Dendritic cell treated with granulocyte-macrophage colony-stimulating factor and Interleukin-4, amounts not matched to agents 40 ng/mL and 50 ng/mL, for 4 days (primary cell): ENCODE data around the gene MTURN.

ENCODE experiments used
- H3K27ac Mint-ChIP-seq: one replicate; pipeline ENCODE4 v1.8.0; 2022; ENCODE audit warnings: mild to moderate bottlenecking, mixed read lengths
- H3K27me3 Mint-ChIP-seq: one replicate; pipeline ENCODE4 v1.8.0; 2022; ENCODE audit warnings: mild to moderate bottlenecking, mixed read lengths
- H3K36me3 Mint-ChIP-seq: one replicate; pipeline ENCODE4 v1.8.0; 2022; ENCODE audit warnings: low read depth, mixed read lengths
- H3K4me1 Mint-ChIP-seq: one replicate; pipeline ENCODE4 v1.8.0; 2022; ENCODE audit warnings: low read depth, mixed read lengths
- H3K4me3 Mint-ChIP-seq: one replicate; pipeline ENCODE4 v1.8.0; 2022; ENCODE audit warnings: mild to moderate bottlenecking, moderate library complexity, mixed read lengths
- H3K9me3 Mint-ChIP-seq: one replicate; pipeline ENCODE4 v1.8.0; 2022; ENCODE audit warnings: mixed read lengths
- intact Hi-C: fragments of 100-400 bp; cut with micrococcal nuclease; formaldehyde crosslinking; loops from one replicate; pipeline ENCODE4 v1.15.0; 2022

Gene MTURN

DNA sequence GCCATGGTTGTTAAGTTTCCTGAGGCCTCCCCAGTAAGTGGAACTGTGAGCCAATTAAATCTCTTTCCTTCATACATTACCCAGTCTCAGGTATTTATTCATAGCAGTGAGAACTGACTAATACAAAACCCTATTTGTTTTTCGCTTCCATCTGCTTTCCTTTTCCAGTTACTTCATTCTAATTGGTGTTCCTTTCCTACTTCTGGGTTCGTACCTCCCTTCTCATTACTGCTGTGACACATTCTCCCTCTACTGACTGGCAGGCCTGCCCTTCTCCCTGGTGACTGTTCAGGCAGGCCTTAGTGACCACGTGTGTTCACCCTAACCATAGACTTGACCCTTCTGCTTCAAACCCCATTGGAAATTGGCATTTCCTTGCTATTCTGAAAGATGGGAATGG lies 37.7 kb downstream of the MTURN start:
- Mint-ChIP-seq H3K27ac (no peak overlapping the region), H3K4me3 (no peak overlapping the region), H3K36me3 (no peaks in the 10 kb centered on the region), H3K9me3 (no peaks in the 10 kb centered on the region), H3K4me1 (peaks cover 85% of the 10 kb centered on the region), H3K27me3 (peaks cover 3% of the 10 kb centered on the region)
- intact Hi-C loops, result no loop called here

DNA sequence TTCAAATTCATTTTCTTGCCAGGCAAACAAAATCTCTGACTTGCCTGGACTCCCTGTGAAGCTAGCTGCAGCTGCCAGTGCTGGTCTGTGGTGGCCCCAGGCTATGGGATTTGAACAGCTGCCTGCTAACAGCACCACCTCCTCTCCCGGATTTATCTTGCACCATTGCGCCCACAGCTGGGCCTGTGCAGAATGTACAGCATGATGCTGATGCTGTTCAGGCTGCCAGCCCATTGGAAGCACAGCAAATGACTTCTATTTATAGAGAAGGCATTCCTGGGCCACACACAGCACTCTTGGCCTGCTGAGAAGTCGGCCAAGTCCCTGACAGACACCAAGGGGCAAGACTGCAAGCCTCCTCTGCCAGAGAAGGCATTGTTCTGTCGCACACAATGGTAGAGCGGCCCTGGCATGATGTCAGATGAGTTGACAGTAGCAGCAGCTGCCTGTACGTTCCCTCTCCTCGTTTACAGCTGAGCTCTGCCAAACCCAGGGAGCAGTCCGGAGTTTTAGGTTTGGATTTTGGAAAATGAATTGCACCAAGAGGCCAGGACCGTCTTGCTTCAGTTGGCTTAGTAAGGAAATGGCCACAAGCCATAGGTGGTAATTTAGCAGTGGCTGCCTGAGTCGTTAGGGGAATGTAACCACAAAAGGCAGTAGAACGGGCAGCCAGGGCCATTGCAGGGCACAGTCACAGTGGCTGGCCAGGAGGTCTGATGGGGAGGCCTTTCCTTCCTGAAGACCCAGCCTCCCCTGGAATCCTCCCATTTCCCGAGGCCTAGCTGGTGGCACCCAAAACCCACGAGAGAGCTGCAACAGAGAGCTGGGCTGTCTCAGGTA lies 38.5 kb downstream of the MTURN start:
- H3K36me3 Mint-ChIP-seq, result no peaks in the 10 kb centered on the region
- peaks cover 84% of the 10 kb centered on the region for H3K4me1 Mint-ChIP-seq
- no peak overlapping the region for H3K27ac Mint-ChIP-seq
- intact Hi-C loops, result no loop called here
- no peak overlapping the region for H3K4me3 Mint-ChIP-seq
- H3K9me3 Mint-ChIP-seq, result no peaks in the 10 kb centered on the region
- no peaks in the 10 kb centered on the region for H3K27me3 Mint-ChIP-seq

DNA sequence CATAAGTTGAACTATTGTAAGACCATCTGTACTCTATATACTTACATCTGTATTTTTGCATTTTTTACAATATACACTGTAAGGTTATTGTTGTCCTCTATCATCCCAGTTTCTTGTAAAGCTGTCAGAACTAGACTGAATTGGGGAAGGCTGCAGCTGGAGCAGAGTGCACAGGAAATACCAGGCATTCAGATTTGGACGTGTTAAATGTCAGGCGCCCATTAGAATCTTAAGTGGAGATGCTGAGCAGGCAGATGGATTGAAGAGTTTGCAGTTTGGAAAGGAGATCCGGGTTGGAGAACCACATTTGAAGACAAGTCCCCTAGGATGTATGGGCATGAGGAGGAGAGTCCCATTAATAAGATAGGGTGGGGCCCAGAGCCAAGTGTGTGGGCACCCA lies 40.4 kb downstream of the MTURN start:
- peak overlapping the region; percentile 79 for H3K27ac Mint-ChIP-seq
- no peaks in the 10 kb centered on the region for H3K9me3 Mint-ChIP-seq
- H3K36me3 Mint-ChIP-seq, result no peaks in the 10 kb centered on the region
- intact Hi-C loops, result loop anchor here (5.0 kb wide), 1 partner anchor 42 kb away; no protein-coding TSS in a partner anchor
- peaks cover 78% of the 10 kb centered on the region for H3K4me1 Mint-ChIP-seq
- H3K27me3 Mint-ChIP-seq, result no peaks in the 10 kb centered on the region
- no peak overlapping the region for H3K4me3 Mint-ChIP-seq

DNA sequence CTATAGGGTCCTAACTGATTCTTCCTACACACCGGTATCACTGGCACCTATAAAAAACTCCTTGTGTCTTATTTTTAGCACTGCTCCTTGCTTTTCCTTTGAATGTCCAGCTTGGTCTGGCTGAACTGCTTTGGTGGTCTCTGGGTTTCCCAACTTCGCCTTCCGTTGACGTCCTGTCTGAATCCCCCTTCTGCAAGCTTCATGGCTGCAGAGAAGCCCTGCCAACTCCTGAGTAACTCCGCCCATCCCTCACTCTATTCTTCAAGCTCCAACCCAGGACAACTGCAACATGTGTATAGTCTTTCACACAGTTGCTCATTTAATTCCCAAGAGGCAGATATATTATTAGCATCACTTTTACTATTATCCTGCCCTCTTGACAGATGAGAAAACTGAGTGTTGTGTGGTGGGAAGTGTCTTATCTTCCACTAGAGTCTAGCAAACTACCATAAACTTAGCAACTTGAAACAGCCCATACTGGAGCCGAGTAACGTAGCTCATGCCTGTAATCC lies 40.9 kb downstream of the MTURN start:
- Mint-ChIP-seq H3K4me1 (peaks cover 77% of the 10 kb centered on the region), H3K9me3 (peaks cover 2% of the 10 kb centered on the region), H3K27me3 (no peaks in the 10 kb centered on the region), H3K4me3 (no peak overlapping the region), H3K27ac (peak overlapping the region; percentile 79), H3K36me3 (no peaks in the 10 kb centered on the region)
- intact Hi-C loops, result loop anchor here (5.0 kb wide), 1 partner anchor 42 kb away; no protein-coding TSS in a partner anchor

DNA sequence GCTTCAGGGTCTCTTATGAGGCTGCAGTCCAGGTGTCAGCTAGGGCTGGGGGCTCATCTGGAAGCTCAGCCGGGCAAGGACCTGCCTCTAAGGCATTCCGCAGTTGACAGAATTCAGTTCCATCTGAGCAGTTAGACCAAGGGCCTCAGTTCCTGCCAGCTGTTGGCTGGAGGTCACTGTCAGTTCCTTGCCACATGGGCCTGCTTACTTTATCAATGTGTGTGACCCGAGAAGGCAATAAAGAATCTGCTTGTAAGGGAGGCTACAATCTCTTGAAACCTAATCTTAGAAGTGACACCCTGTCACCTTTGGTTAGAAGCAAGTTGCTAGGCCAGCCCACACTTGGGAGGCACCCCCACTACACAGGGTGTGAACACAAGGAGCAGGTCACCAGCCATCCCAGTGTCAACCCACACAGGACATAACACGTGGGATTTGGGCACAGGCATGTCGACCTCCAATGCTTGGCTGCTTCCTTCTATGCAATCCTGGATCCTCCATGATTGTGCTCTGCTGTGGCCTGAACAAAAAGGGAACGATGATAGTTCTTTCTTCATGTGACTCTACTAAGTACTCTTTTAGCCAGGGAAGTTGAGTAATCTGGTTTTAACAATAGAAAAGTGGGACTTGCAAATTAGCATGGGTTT lies 41.8 kb downstream of the MTURN start:
- intact Hi-C loops, result loop anchor here (5.0 kb wide), 1 partner anchor 41 kb away; no protein-coding TSS in a partner anchor
- Mint-ChIP-seq H3K36me3 (no peaks in the 10 kb centered on the region), H3K4me3 (no peak overlapping the region), H3K4me1 (peaks cover 74% of the 10 kb centered on the region), H3K27me3 (no peaks in the 10 kb centered on the region), H3K27ac (peak overlapping the region; percentile 79), H3K9me3 (peaks cover 9% of the 10 kb centered on the region)

DNA sequence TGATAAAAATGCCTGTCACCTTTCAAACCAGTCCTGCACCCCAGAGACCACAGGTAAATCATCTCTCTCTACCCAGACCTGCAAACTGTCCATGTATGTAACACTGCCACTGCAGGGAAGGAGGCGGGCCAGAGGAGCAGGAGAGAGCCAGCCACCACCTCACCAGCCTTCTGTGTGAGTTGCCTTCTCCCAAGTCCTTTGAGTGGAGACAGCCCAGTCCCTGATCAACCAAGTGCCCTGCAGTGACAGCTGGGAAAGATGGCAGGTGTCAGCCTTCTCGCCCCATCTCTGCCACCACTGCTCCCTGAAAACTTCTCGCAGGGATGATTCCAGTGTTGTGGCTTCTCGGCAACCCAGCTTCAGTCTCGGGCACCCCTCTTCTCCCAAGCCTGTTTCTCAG lies 42.4 kb downstream of the MTURN start:
- peaks cover 74% of the 10 kb centered on the region for H3K4me1 Mint-ChIP-seq
- H3K27ac Mint-ChIP-seq, result peak overlapping the region; percentile 79
- no peak overlapping the region for H3K4me3 Mint-ChIP-seq
- intact Hi-C loops, result loop anchor here (5.0 kb wide), 1 partner anchor 40 kb away; no protein-coding TSS in a partner anchor
- no peaks in the 10 kb centered on the region for H3K36me3 Mint-ChIP-seq
- no peaks in the 10 kb centered on the region for H3K27me3 Mint-ChIP-seq
- H3K9me3 Mint-ChIP-seq, result peaks cover 13% of the 10 kb centered on the region

DNA sequence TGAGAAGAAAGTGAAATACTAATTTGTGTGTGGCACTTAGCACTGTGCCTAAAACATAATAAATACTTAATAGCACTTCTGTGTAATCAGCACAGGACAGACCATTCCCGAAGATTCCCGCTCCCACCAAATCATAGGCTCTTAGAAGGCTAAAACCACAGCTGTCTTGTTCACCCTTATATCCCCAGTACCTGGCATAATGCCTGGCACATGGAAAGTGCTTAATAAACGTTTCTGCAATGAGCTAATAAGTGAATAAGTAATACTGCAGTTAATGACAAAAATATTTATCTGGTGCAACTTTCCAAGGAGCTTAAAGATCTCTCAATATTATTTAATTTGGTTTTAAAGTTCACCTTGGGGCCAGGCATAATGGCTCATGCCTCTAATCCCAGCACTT lies 43.2 kb downstream of the MTURN start:
- Mint-ChIP-seq H3K27ac (no peak overlapping the region), H3K9me3 (peaks cover 21% of the 10 kb centered on the region), H3K27me3 (no peaks in the 10 kb centered on the region), H3K36me3 (peaks cover 5% of the 10 kb centered on the region), H3K4me3 (no peak overlapping the region), H3K4me1 (peaks cover 74% of the 10 kb centered on the region)
- intact Hi-C loops, result loop anchor here (5.0 kb wide), 1 partner anchor 39 kb away; no protein-coding TSS in a partner anchor

DNA sequence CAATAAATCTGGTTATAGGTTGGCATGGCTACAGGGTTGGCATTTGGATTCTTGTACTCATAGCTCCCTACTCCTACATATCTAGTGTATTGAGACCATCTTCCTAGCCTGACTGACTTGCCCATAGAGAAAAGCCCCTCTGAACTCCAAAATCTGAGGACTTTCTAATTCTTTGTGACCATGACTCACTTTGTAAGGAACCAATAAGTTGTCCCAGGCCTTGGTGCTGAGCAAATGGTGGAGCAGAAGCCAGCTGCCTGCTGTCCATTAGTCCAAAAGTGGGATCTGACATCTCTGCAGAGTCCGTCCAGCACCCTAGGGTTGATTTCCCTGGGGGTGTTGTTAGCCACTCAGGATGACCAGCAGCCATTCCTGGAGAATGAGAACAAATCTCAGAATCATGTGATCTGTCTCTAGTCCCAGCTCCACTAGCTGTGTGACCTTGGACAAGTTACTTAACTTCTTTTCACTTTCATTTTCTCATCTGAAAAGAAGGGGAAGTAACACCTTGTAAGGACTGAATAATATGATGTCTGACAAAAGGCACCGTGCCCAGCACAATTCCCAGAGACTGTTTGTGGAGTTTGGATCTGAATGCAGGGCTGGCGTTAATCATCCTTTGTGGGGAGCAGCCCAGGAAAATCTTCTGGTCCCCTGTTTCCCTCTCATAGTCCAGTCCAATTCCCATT lies 44.1 kb downstream of the MTURN start:
- Mint-ChIP-seq H3K4me1 (peaks cover 75% of the 10 kb centered on the region), H3K9me3 (peaks cover 27% of the 10 kb centered on the region), H3K27me3 (no peaks in the 10 kb centered on the region), H3K4me3 (no peak overlapping the region), H3K36me3 (peaks cover 10% of the 10 kb centered on the region), H3K27ac (peak overlapping the region; percentile 73)
- intact Hi-C loops, result loop anchor here (5.0 kb wide), 1 partner anchor 38 kb away; no protein-coding TSS in a partner anchor

DNA sequence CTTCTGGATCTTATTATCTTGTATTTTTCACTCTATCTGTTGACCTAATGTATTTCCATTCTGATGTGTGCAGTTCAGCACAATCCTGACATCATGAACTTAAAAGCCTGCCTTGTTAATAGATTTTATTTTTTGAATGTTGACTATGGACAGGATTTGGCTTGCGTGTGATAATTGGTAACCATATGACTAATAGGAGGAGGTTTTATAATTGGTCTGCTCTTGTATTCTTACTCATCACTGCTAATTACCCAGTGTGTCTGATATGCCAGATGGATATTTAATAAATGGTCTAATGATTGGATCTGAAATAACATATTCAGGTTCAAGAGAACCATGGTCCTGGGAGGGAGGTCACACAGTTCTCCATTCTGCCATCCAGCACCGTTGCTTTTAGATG lies 45.9 kb downstream of the MTURN start:
- Mint-ChIP-seq H3K36me3 (peaks cover 10% of the 10 kb centered on the region), H3K27ac (peak overlapping the region; percentile 10), H3K27me3 (no peaks in the 10 kb centered on the region), H3K9me3 (peaks cover 27% of the 10 kb centered on the region), H3K4me3 (no peak overlapping the region), H3K4me1 (peaks cover 77% of the 10 kb centered on the region)
- intact Hi-C loops, result no loop called here

DNA sequence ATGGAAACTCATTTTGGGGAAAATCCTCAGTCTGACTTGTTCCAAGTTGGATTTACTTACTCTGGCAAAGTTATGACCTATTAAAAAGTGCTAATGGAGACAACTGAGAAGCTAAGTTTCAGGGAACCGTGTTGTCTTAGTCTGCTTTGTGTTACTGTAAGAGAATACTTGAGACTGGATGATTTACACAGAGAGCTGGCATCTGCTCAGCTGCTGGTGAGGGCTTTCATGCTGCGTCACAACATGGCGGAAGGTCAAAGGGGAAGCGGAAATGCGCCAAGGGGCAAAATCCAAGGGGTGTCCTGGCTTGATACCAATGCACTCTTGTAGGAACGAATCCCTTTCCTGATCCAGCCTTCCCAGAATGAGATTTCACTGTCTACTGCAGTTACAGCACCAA lies 46.4 kb downstream of the MTURN start:
- H3K27me3 Mint-ChIP-seq, result no peaks in the 10 kb centered on the region
- H3K9me3 Mint-ChIP-seq, result peaks cover 28% of the 10 kb centered on the region
- intact Hi-C loops, result no loop called here
- no peak overlapping the region for H3K4me3 Mint-ChIP-seq
- H3K27ac Mint-ChIP-seq, result peak overlapping the region; percentile 10
- H3K4me1 Mint-ChIP-seq, result peaks cover 72% of the 10 kb centered on the region
- H3K36me3 Mint-ChIP-seq, result peaks cover 12% of the 10 kb centered on the region

DNA sequence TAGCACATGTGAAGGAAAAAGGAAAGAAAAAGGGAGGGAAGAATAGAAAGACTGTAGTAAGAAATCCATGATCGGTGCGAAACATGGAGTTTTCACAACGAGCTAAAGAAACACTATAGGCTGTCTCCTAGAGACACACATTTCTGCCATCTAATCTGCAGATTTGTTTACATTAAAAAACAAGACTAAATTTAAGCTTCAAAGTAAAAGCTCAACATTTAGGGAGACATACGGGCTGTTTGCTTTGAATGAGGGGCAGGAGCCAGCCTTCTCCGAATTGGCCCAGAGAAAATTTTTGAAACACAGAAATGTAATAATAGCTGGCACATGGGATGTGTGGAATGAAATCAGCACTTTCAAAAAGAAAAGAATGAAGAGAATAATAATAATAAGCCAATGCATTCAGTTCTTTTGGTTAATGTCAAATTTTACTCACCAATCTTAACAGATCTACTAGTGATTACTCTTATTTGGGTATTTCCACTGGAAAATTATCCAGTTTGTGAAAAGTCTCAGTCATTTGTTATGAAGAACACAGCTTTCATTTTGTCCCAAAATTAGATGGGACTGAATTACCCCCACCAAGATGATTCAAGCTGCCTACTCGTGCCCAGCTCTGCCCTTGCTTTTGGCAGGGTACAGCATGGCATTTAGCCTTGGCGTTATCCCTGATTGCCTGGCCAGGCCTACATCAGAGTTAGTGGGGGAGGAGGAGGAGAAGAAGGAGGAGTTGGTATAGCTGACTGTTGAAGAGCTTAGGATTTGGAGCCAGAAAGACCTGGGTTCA lies 47.1 kb downstream of the MTURN start:
- Mint-ChIP-seq H3K36me3 (peaks cover 20% of the 10 kb centered on the region), H3K27me3 (no peaks in the 10 kb centered on the region), H3K4me3 (no peak overlapping the region), H3K4me1 (peaks cover 65% of the 10 kb centered on the region), H3K9me3 (peaks cover 35% of the 10 kb centered on the region), H3K27ac (peak overlapping the region; percentile 22)
- intact Hi-C loops, result no loop called here

DNA sequence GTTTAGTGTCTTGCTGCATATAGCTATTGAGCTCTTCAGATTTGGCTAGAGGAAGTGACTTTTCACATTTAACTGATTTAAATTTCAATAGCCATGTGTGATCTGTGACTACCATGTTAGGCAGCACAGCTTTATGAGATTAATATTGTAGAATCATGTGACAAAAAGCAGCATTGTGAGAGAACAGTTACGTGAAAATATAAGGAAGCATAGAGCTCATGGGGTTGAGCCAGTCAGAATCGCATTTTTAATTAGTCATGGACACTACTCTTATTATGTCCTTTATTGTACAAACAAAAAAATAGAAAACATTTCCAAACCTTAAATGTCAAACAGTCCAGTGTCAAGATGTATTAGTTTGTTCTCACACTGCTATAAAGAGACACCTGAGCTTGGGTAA lies 48.0 kb downstream of the MTURN start:
- intact Hi-C loops, result no loop called here
- Mint-ChIP-seq H3K4me3 (no peak overlapping the region), H3K4me1 (peaks cover 57% of the 10 kb centered on the region), H3K27ac (peak overlapping the region; percentile 94), H3K9me3 (peaks cover 44% of the 10 kb centered on the region), H3K27me3 (no peaks in the 10 kb centered on the region), H3K36me3 (peaks cover 28% of the 10 kb centered on the region)

DNA sequence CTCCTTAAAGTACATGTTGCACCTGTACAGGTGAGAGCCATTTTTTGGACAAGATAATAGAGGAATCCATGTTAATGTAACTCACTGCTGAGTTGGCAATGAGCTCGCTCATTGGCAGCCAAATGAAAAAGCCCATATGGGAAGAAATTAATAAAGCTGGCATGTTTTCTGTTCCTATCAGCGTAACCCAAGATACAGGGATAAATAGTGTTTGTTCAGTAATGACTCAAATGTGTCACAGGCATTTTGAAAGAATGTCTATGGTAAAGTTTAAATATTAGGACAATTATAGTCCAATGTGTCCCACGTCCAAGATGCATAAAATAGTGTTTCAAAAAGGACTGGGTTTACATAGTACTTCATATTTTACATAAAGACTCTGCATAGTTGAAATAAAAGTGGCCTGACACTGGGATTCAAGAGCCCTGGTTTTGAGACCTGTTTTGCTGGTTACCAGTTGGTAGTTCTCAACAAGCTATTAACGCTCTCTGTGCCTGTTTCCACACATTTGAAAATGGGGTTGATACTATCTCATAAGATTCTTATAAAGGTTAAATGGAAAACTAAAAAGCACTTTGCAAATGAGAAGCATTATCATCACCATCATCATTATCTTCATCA lies 49.1 kb downstream of the MTURN start:
- Mint-ChIP-seq H3K36me3 (peaks cover 36% of the 10 kb centered on the region), H3K9me3 (peaks cover 54% of the 10 kb centered on the region)

More for the DNA sequence above, 49.1 kb downstream of the MTURN start:
- Mint-ChIP-seq H3K4me1 (peaks cover 47% of the 10 kb centered on the region), H3K4me3 (no peak overlapping the region), H3K27me3 (no peaks in the 10 kb centered on the region), H3K27ac (peak overlapping the region; percentile 94)
- intact Hi-C loops, result loop anchor here (2.0 kb wide), 1 partner anchor 43 kb away; no protein-coding TSS in a partner anchor
